Ectodermal cell (in vitro differentiated cells): ENCODE measurements around the gene ODF2L.

ENCODE experiments used
- H3K27ac ChIP-seq: 2 replicates; pipeline ENCODE4 v1.7.0; 2013; ENCODE audit warnings: mild to moderate bottlenecking, low read depth, low read length; ENCODE audit not compliant: insufficient read depth, poor library complexity, severe bottlenecking
- H3K27me3 ChIP-seq: 2 replicates; pipeline ENCODE4 v1.7.0; 2013; ENCODE audit warnings: mild to moderate bottlenecking, low read length; ENCODE audit not compliant: insufficient read depth, control insufficient read depth, poor library complexity, severe bottlenecking
- H3K36me3 ChIP-seq: one replicate; pipeline ENCODE4 v1.7.0; 2013; ENCODE audit warnings: low read length; ENCODE audit not compliant: control insufficient read depth, insufficient read depth
- H3K4me1 ChIP-seq: one replicate; pipeline ENCODE4 v1.7.0; 2013; ENCODE audit warnings: low read length; ENCODE audit not compliant: control insufficient read depth, insufficient read depth
- H3K4me3 ChIP-seq: 2 replicates; pipeline ENCODE4 v1.7.0; 2013; ENCODE audit warnings: low read depth, low read length, control low read depth; ENCODE audit not compliant: insufficient read depth
- H3K9me3 ChIP-seq: 2 replicates; pipeline ENCODE4 v1.7.0; 2013; ENCODE audit warnings: mild to moderate bottlenecking, low read length, moderate library complexity; ENCODE audit not compliant: control insufficient read depth
- WGBS, 2 experiments: methylation state at CpG; one replicate each; pipeline ENCODE4 v1.1.7; 2013; ENCODE audit warnings: missing lambda C conversion rate in 2 of 2; 5-methylcytosine and 5-hydroxymethylcytosine counted together

Gene ODF2L

DNA sequence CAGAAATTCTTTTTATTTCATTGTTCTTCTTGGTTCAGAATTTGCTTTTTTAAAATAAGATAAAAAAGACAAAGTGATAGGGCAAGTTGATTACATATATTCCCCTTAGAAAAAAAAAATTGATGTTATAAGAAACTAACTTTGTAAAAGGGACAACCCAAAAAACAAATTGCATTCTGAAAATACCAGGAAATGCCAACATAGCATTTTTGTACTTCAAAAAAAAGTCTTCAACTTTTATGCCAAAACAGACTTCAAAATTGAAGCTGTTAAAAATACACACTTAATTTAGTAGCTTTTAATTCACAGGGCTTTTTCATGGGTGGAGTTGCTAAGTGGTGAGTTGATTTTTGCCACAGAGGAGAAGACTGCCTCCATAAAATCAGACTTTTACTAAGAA, 70.9 kb downstream of the ODF2L start:
- H3K9me3 ChIP-seq, result no peaks in the 10 kb centered on the region
- no peaks in the 10 kb centered on the region for H3K4me1 ChIP-seq

GRCh38 chr1:86324130-86324822, 71.8 kb downstream of the ODF2L start:
- no peaks in the 10 kb centered on the region for H3K9me3 ChIP-seq
- no peak overlapping the region for H3K4me3 ChIP-seq
- no peaks in the 10 kb centered on the region for H3K4me1 ChIP-seq
- no peaks in the 10 kb centered on the region for H3K36me3 ChIP-seq
- H3K27ac ChIP-seq, result no peak overlapping the region
- no peaks in the 10 kb centered on the region for H3K27me3 ChIP-seq
- WGBS, 2 experiments, result 91 to 96% methylated on average over 4 of the region's 4 CpGs

More for the DNA sequence above, 70.9 kb downstream of the ODF2L start:
- H3K4me3 ChIP-seq, result no peak overlapping the region
- no peaks in the 10 kb centered on the region for H3K27me3 ChIP-seq
- H3K36me3 ChIP-seq, result no peaks in the 10 kb centered on the region
- H3K27ac ChIP-seq, result no peak overlapping the region

DNA sequence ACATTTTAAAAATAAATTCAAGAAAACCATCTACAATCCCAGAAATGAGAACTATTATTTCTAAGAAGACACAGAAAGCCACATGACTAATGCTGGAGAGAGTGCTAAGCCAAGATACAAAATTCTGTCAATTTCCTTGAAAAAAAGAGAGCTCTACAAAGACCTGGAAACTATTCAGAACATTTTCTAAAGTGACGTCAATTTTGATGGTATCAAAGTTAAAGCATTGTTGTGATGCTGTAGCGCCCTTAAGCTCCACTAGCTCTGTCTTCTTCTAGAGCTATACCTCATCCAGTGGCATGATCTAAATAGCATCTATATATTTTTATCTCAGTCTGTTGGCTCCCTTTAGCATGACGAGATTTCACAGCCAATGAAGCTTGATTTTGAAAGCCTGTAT, 73.9 kb downstream of the ODF2L start:
- no peak overlapping the region for H3K27ac ChIP-seq
- H3K36me3 ChIP-seq, result no peaks in the 10 kb centered on the region
- H3K4me1 ChIP-seq, result no peaks in the 10 kb centered on the region
- H3K4me3 ChIP-seq, result no peak overlapping the region
- H3K27me3 ChIP-seq, result no peaks in the 10 kb centered on the region
- H3K9me3 ChIP-seq, result no peaks in the 10 kb centered on the region
- WGBS, 2 experiments, result 96 to 97% methylated on average over 2 to 3 of the region's 3 CpGs

GRCh38 chr1:86318436-86318835, 77.7 kb downstream of the ODF2L start:
- Histone ChIP-seq H3K27me3 (no peaks in the 10 kb centered on the region), H3K9me3 (no peaks in the 10 kb centered on the region), H3K4me3 (no peak overlapping the region), H3K36me3 (no peaks in the 10 kb centered on the region), H3K4me1 (no peaks in the 10 kb centered on the region), H3K27ac (no peak overlapping the region)
- 92 to 96% methylated on average over 3 of the region's 3 CpGs for WGBS, 2 experiments

GRCh38 chr1:86317926-86318325, 78.2 kb downstream of the ODF2L start:
- Histone ChIP-seq H3K4me3 (no peak overlapping the region), H3K9me3 (no peaks in the 10 kb centered on the region), H3K36me3 (no peaks in the 10 kb centered on the region), H3K4me1 (no peaks in the 10 kb centered on the region), H3K27me3 (no peaks in the 10 kb centered on the region), H3K27ac (no peak overlapping the region)

GRCh38 chr1:86305731-86306130, 90.4 kb downstream of the ODF2L start:
- no peaks in the 10 kb centered on the region for H3K36me3 ChIP-seq
- no peaks in the 10 kb centered on the region for H3K4me1 ChIP-seq
- WGBS, 2 experiments, result 95 to 97% methylated on average over 3 of the region's 3 CpGs
- H3K9me3 ChIP-seq, result no peaks in the 10 kb centered on the region
- no peak overlapping the region for H3K27ac ChIP-seq
- no peaks in the 10 kb centered on the region for H3K27me3 ChIP-seq
- no peak overlapping the region for H3K4me3 ChIP-seq

GRCh38 chr1:86303041-86303690, 93.0 kb downstream of the ODF2L start:
- Histone ChIP-seq H3K36me3 (no peaks in the 10 kb centered on the region), H3K9me3 (no peaks in the 10 kb centered on the region), H3K4me1 (no peaks in the 10 kb centered on the region), H3K4me3 (no peak overlapping the region), H3K27ac (no peak overlapping the region), H3K27me3 (no peaks in the 10 kb centered on the region)
- WGBS, 2 experiments, result 88 to 92% methylated on average over 1 of the region's 1 CpG
